PFSK-1 (cell line): ENCODE results near the gene TMSB10.

Source experiments
- FOXP2 ChIP-seq: optimal IDR thresholded peaks from 2 replicates; pipeline ENCODE3; 2011; ENCODE audit warnings: borderline replicate concordance, control low read depth, inconsistent platforms; ENCODE audit not compliant: insufficient read depth; ENCODE audit errors: extremely low read length, extremely low read depth
- POLR2AphosphoS5 ChIP-seq: IDR thresholded peaks from 2 replicates; pipeline ENCODE4 v1.6.1; 2012; ENCODE audit warnings: low read depth, mild to moderate bottlenecking, control low read depth, low read length, moderate library complexity
- REST ChIP-seq, 2 experiments: IDR thresholded peaks; 2 replicates each; pipeline versions ENCODE4 v1.6.1 to v1.8.0; 2011 to 2012; ENCODE audit warnings: low read depth in 2 of 2, low read length in 2 of 2, control low read depth in 1 of 2, inconsistent platforms in 1 of 2, mild to moderate bottlenecking in 1 of 2, moderate library complexity in 1 of 2; ENCODE audit not compliant: insufficient read depth in 1 of 2
- SIN3A ChIP-seq: IDR thresholded peaks from 2 replicates; pipeline ENCODE4 v1.6.1; 2012; ENCODE audit warnings: mild to moderate bottlenecking, low read length, moderate library complexity, borderline replicate concordance; ENCODE audit not compliant: insufficient read depth
- TAF1 ChIP-seq: IDR thresholded peaks from 2 replicates; pipeline ENCODE4 v1.6.1; 2012; ENCODE audit warnings: low read length, control low read depth, borderline replicate concordance; ENCODE audit not compliant: insufficient read depth

GRCh38 chr2:84902526-84902925 lies 2.9 kb upstream of the TMSB10 start:
- TF ChIP-seq POLR2AphosphoS5 (no peak), SIN3A (no peak), TAF1 (no peak), FOXP2 (no peak), REST (IDR thresholded peaks at IDR 0.05; ENCODE audit: insufficient read depth in 1 of 2, low read depth in 2 of 2, low read length in 2 of 2) (no peak)
